WTC11 (cell line): ENCODE data around the gene TMEM82. TPM values are rescaled to one million over a fixed set of nuclear protein-coding genes. Genes with fewer than 3 reads are reported as not detected.

Experiments
- ATAC-seq: fragments of 200-7000 bp; cut with Tn5 transposase; 2 replicates; pipeline ENCODE4 v1.10.0; 2021; ENCODE audit warnings: mild to moderate bottlenecking, moderate library complexity
- CTCF ChIA-PET: fragments of 300-600 bp; sonication (Branson Sonifier 250); formaldehyde crosslinking; loops from one replicate; lab custom pipeline; 2021; ENCODE audit warnings: antibody characterized with exemption; lab: Charles Lee
- POLR2A ChIA-PET: fragments of 350-600 bp; sonication (Branson Sonifier 250); formaldehyde crosslinking; loops from one replicate; lab custom pipeline; 2021; ENCODE audit warnings: antibody characterized with exemption; lab: Charles Lee
- DNase-seq: peaks from one replicate; pipeline ENCODE4 v3.0.0; 2021; ENCODE audit warnings: low spot score
- H3K27ac Mint-ChIP-seq: 2 replicates; pipeline ENCODE4 v1.8.0; 2021; ENCODE audit warnings: mixed read lengths
- H3K27me3 Mint-ChIP-seq: 2 replicates; pipeline ENCODE4 v1.8.0; 2021; ENCODE audit warnings: low read depth, mild to moderate bottlenecking, moderate library complexity, mixed read lengths
- H3K36me3 Mint-ChIP-seq: 2 replicates; pipeline ENCODE4 v1.8.0; 2021; ENCODE audit warnings: mixed read lengths
- H3K4me1 Mint-ChIP-seq: 2 replicates; pipeline ENCODE4 v1.8.0; 2022; ENCODE audit warnings: mixed read lengths
- H3K4me3 Mint-ChIP-seq: 2 replicates; pipeline ENCODE4 v1.8.0; 2021; ENCODE audit warnings: mild to moderate bottlenecking, moderate library complexity, mixed read lengths
- H3K9me3 Mint-ChIP-seq: 2 replicates; pipeline ENCODE4 v1.8.0; 2021; ENCODE audit warnings: mixed read lengths
- FOXK1 ChIP-seq: sonication (generic); formaldehyde crosslinking; IDR thresholded peaks from 2 replicates; pipeline ENCODE4 v1.8.0; 2022; ENCODE audit warnings: mild to moderate bottlenecking, moderate library complexity, missing genetic modification reagents
- FOXP1 ChIP-seq: sonication (generic); formaldehyde crosslinking; IDR thresholded peaks from 2 replicates; pipeline ENCODE4 v1.8.0; 2022; ENCODE audit warnings: missing genetic modification reagents, mild to moderate bottlenecking, moderate library complexity, borderline replicate concordance
- JAZF1 ChIP-seq: fragments of 250-450 bp; sonication (Bioruptor Pico); IDR thresholded peaks from 2 replicates; pipeline ENCODE4 v1.9.0; 2021; ENCODE audit warnings: moderate library complexity, mild to moderate bottlenecking, inconsistent platforms
- JUN ChIP-seq: sonication (generic); formaldehyde crosslinking; IDR thresholded peaks from 2 replicates; pipeline ENCODE4 v1.8.0; 2023; ENCODE audit warnings: mild to moderate bottlenecking, missing genetic modification reagents
- KAT7 ChIP-seq: sonication (generic); formaldehyde crosslinking; IDR thresholded peaks from 2 replicates; pipeline ENCODE4 v1.8.1; 2023; ENCODE audit warnings: missing genetic modification reagents, mild to moderate bottlenecking, borderline replicate concordance
- NFATC4 ChIP-seq: fragments of 250-450 bp; sonication (Bioruptor Pico); IDR thresholded peaks from 2 replicates; pipeline ENCODE4 v1.9.0; 2021; ENCODE audit warnings: mild to moderate bottlenecking
- RORB ChIP-seq: fragments of 250-450 bp; sonication (Bioruptor Pico); IDR thresholded peaks from 2 replicates; pipeline ENCODE4 v1.9.0; 2021; ENCODE audit warnings: mild to moderate bottlenecking
- TEAD1 ChIP-seq: sonication (generic); formaldehyde crosslinking; IDR thresholded peaks from 2 replicates; pipeline ENCODE4 v1.8.0; 2022; ENCODE audit warnings: mild to moderate bottlenecking, missing genetic modification reagents
- ZBTB21 ChIP-seq: sonication (generic); formaldehyde crosslinking; IDR thresholded peaks from 2 replicates; pipeline ENCODE4 v1.8.1; 2023; ENCODE audit warnings: mild to moderate bottlenecking, missing genetic modification reagents, borderline replicate concordance
- ZNF219 ChIP-seq: sonication (generic); formaldehyde crosslinking; IDR thresholded peaks from 2 replicates; pipeline ENCODE4 v1.8.0; 2023; ENCODE audit warnings: missing genetic modification reagents, mild to moderate bottlenecking, borderline replicate concordance
- ZNF232 ChIP-seq: sonication (generic); formaldehyde crosslinking; IDR thresholded peaks from 2 replicates; pipeline ENCODE4 v1.8.0; 2022; ENCODE audit warnings: mild to moderate bottlenecking, missing genetic modification reagents
- ZNF317 ChIP-seq: sonication (generic); formaldehyde crosslinking; IDR thresholded peaks from 2 replicates; pipeline ENCODE4 v1.8.1; 2023; ENCODE audit warnings: low read depth, mild to moderate bottlenecking, moderate library complexity, missing genetic modification reagents, borderline replicate concordance
- ZNF396 ChIP-seq: fragments of 250-450 bp; sonication (Bioruptor Pico); IDR thresholded peaks from 2 replicates; pipeline ENCODE4 v1.8.0; 2021; ENCODE audit warnings: mild to moderate bottlenecking, moderate library complexity, borderline replicate concordance
- ZNF671 ChIP-seq: fragments of 250-450 bp; sonication (Bioruptor Pico); IDR thresholded peaks from 2 replicates; pipeline ENCODE4 v1.8.0; 2021; ENCODE audit warnings: mild to moderate bottlenecking
- total RNA-seq: library from RNA; stranded (reverse); gene quantifications from 3 replicates; pipeline ENCODE4 v1.2.3, GENCODE V29; 2021
- TF ChIP-seq, protein P1 (sequence below): sonication (generic); formaldehyde crosslinking; IDR thresholded peaks from 2 replicates; pipeline ENCODE4 v1.8.1; 2022; ENCODE audit warnings: low read depth, mild to moderate bottlenecking, moderate library complexity, missing genetic modification reagents, borderline replicate concordance
- TF ChIP-seq, protein P2 (sequence below): sonication (generic); formaldehyde crosslinking; IDR thresholded peaks from 2 replicates; pipeline ENCODE4 v1.8.0; 2022; ENCODE audit warnings: mild to moderate bottlenecking, missing genetic modification reagents
- TF ChIP-seq, protein P3 (sequence below): sonication (generic); formaldehyde crosslinking; IDR thresholded peaks from 2 replicates; pipeline ENCODE4 v1.8.1; 2023; ENCODE audit warnings: mild to moderate bottlenecking, moderate library complexity, missing genetic modification reagents
- TF ChIP-seq, protein P4 (sequence below): fragments of 250-450 bp; sonication (Bioruptor Pico); IDR thresholded peaks from 2 replicates; pipeline ENCODE4 v1.8.0; 2021; ENCODE audit warnings: mild to moderate bottlenecking

The TMEM82 gene
- total RNA-seq, 1 experiment from 2014 or later, result 0.48 TPM

DNA sequence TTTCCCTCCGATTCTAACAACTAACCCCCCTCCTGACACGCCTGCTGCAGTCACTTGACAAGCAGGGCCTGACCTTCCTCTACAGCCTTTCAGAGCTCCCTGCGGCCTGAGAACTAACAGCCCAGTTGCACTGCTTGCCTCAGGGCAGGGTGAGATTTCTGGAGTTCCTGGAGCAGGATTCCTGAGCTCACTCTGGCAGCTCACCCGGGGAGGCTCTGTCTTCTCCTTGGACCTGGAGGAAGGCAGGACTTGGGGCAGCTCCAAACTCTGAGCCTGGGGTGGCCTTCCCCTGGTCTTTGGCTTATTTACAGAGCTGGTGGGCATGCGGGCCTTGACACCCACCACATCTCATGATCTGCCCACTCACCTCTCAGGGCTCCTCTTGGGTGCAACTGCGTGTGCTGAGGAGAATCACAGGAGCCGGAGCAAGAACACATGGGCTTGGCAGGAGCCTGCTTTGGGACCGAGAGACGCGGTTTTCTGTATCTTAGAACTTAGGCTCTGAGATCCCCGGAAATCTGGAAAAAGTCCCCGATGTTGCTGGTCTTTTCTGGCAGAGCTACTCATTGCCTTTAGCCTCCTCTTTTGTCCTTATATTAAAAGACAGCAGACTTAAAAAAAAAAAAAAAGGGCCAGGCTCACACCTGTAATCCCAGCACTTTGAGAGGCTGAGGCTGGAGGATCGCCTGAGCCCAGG is 19.3 kb upstream of the TMEM82 start:
- Mint-ChIP-seq H3K4me3 (no peak overlapping the region), H3K27me3 (no peaks in the 10 kb centered on the region), H3K36me3 (peaks cover 23% of the 10 kb centered on the region), H3K9me3 (no peaks in the 10 kb centered on the region), H3K27ac (no peak overlapping the region), H3K4me1 (no peaks in the 10 kb centered on the region)
- DNase-seq (no peak), ATAC-seq (no peak)
- CTCF ChIA-PET, result interaction anchor here (0.6 to 3.4 kb wide), 4 partner anchors 13 to 39 kb away, joined by 3 to 15 read pairs (median 4); partner anchors contain the start of gene SLC25A34
- TF ChIP-seq ZBTB21 (CRISPR knock-in tag) (no peak), JAZF1 (no peak), ZNF219 (CRISPR knock-in tag) (no peak), KAT7 (CRISPR knock-in tag) (no peak), ZNF317 (CRISPR knock-in tag) (no peak), ZNF671 (no peak), ZNF396 (no peak), NFATC4 (no peak), ZNF232 (CRISPR knock-in tag) (no peak), RORB (no peak)
- TF ChIP-seq, protein P1, sequence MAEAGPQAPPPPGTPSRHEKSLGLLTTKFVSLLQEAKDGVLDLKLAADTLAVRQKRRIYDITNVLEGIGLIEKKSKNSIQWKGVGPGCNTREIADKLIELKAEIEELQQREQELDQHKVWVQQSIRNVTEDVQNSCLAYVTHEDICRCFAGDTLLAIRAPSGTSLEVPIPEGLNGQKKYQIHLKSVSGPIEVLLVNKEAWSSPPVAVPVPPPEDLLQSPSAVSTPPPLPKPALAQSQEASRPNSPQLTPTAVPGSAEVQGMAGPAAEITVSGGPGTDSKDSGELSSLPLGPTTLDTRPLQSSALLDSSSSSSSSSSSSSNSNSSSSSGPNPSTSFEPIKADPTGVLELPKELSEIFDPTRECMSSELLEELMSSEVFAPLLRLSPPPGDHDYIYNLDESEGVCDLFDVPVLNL (CRISPR knock-in tag), result no peak
- TF ChIP-seq, protein P2, sequence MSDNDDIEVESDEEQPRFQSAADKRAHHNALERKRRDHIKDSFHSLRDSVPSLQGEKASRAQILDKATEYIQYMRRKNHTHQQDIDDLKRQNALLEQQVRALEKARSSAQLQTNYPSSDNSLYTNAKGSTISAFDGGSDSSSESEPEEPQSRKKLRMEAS, result no peak
- TF ChIP-seq, protein P3, sequence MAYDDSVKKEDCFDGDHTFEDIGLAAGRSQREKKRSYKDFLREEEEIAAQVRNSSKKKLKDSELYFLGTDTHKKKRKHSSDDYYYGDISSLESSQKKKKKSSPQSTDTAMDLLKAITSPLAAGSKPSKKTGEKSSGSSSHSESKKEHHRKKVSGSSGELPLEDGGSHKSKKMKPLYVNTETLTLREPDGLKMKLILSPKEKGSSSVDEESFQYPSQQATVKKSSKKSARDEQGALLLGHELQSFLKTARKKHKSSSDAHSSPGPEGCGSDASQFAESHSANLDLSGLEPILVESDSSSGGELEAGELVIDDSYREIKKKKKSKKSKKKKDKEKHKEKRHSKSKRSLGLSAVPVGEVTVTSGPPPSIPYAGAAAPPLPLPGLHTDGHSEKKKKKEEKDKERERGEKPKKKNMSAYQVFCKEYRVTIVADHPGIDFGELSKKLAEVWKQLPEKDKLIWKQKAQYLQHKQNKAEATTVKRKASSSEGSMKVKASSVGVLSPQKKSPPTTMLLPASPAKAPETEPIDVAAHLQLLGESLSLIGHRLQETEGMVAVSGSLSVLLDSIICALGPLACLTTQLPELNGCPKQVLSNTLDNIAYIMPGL (CRISPR knock-in tag), result no peak
- TF ChIP-seq, protein P4, sequence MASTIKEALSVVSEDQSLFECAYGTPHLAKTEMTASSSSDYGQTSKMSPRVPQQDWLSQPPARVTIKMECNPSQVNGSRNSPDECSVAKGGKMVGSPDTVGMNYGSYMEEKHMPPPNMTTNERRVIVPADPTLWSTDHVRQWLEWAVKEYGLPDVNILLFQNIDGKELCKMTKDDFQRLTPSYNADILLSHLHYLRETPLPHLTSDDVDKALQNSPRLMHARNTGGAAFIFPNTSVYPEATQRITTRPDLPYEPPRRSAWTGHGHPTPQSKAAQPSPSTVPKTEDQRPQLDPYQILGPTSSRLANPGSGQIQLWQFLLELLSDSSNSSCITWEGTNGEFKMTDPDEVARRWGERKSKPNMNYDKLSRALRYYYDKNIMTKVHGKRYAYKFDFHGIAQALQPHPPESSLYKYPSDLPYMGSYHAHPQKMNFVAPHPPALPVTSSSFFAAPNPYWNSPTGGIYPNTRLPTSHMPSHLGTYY (CRISPR knock-in tag), result no peak
- POLR2A ChIA-PET, result interaction anchor here (0.8 kb wide), 1 partner anchor 34 kb away, joined by 3 read pairs; no protein-coding TSS in a partner anchor

DNA sequence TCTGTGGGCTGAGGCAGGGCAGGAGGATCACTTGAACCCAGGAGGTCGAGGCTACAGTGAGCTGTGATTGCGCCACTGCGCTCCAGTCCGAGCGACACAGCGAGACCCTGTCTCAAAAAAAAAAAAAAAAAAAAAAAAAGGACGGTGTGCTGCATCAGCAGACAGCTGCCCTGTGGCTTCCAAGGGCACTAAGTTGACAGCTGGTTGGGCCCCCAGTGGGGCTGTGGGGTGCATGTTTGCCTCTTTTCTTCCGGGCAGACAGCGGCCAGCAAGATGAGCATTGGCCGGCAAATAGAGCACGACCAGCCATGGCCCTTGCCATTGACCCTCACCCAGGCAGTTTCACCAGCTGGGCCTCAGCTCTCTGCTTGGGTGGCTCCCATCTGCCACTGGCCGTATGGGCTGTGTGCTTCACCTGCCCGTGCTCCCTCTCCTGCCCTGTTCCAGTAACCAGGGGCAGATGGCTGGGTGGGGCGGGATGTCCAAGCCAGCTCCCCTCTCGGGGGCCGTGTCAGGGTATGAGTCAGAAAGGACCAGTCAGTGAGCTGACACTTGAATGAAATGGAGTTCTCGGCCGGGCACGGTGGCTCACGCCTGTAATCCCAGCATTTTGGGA is 18.6 kb upstream of the TMEM82 start:
- H3K36me3 Mint-ChIP-seq, result peaks cover 22% of the 10 kb centered on the region
- TF ChIP-seq FOXK1 (CRISPR knock-in tag) (no peak), TEAD1 (CRISPR knock-in tag) (no peak), FOXP1 (CRISPR knock-in tag) (no peak), JUN (CRISPR knock-in tag) (no peak)
- TF ChIP-seq, protein P3 (CRISPR knock-in tag), result no peak
- ATAC-seq (no peak), DNase-seq (no peak)
- ChIA-PET CTCF (interaction anchor here (0.6 to 3.4 kb wide), 6 partner anchors 13 to 86 kb away, joined by 3 to 15 read pairs (median 4); partner anchors contain the start of gene SLC25A34), POLR2A (interaction anchor here (0.8 kb wide), 1 partner anchor 33 kb away, joined by 3 read pairs; no protein-coding TSS in a partner anchor)
- no peak overlapping the region for H3K27ac Mint-ChIP-seq
- H3K27me3 Mint-ChIP-seq, result no peaks in the 10 kb centered on the region
- H3K9me3 Mint-ChIP-seq, result no peaks in the 10 kb centered on the region
- no peak overlapping the region for H3K4me3 Mint-ChIP-seq
- no peaks in the 10 kb centered on the region for H3K4me1 Mint-ChIP-seq
